Measurements from ENCODE around the gene IL15. TPM values are rescaled to one million over a fixed set of nuclear protein-coding genes. Genes with fewer than 3 reads are reported as not detected.

IL15 gene
- polyA plus RNA-seq, 1 experiment = 5.5 TPM

GRCh38 chr4:141638230-141638629, 1.8 kb downstream of the IL15 start:
- POLR2A ChIA-PET = no interaction called here
- peak overlapping the region; percentile 11; the same call in 1 of the 2 replicates for H3K4me3 ChIP-seq (ENCODE audit: low read depth, low read length)
- H3K27me3 ChIP-seq (ENCODE audit: control insufficient read depth, insufficient read depth, low read length) = no peaks in the 10 kb centered on the region
- CTCF ChIA-PET = interaction anchor here (0.6 to 1.0 kb wide), 3 partner anchors 9 to 292 kb away, joined by 3 read pairs; no protein-coding TSS in a partner anchor
- TF ChIP-seq, protein P1, sequence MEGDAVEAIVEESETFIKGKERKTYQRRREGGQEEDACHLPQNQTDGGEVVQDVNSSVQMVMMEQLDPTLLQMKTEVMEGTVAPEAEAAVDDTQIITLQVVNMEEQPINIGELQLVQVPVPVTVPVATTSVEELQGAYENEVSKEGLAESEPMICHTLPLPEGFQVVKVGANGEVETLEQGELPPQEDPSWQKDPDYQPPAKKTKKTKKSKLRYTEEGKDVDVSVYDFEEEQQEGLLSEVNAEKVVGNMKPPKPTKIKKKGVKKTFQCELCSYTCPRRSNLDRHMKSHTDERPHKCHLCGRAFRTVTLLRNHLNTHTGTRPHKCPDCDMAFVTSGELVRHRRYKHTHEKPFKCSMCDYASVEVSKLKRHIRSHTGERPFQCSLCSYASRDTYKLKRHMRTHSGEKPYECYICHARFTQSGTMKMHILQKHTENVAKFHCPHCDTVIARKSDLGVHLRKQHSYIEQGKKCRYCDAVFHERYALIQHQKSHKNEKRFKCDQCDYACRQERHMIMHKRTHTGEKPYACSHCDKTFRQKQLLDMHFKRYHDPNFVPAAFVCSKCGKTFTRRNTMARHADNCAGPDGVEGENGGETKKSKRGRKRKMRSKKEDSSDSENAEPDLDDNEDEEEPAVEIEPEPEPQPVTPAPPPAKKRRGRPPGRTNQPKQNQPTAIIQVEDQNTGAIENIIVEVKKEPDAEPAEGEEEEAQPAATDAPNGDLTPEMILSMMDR (IDR thresholded peaks at IDR 0.05; ENCODE audit: insufficient read depth, low read depth, low read length) = no peak
- no peak for DNase-seq (ENCODE audit: low read depth)
- H3K36me3 ChIP-seq (ENCODE audit: control insufficient read depth, insufficient read depth, low read length) = no peaks in the 10 kb centered on the region

DNA sequence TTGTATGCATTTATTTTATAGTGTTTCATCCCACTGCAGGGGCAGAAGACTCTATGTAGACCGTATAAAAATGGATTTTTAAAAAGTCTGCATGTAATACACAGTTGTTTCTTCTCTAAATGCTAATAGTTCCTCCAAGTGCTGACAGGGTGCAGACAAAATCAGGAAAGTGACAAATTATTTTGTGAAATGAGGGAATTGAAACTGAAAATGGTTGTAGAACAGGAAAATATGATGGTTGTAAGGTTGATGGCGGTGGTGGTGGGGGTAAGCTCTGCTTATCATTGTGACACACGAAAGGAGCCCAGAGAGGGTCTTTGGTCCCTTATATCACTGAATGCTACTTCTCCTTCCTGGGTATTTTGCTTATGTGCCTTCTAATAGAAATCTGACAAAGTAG, 4.3 kb downstream of the IL15 start:
- DNase-seq (ENCODE audit: low read depth) = no peak
- CTCF ChIA-PET = no interaction called here
- POLR2A ChIA-PET = no interaction called here
- H3K4me3 ChIP-seq (ENCODE audit: low read depth, low read length) = no peak overlapping the region
- TF ChIP-seq, protein P1 (IDR thresholded peaks at IDR 0.05; ENCODE audit: insufficient read depth, low read depth, low read length) = no peak
- no peaks in the 10 kb centered on the region for H3K36me3 ChIP-seq (ENCODE audit: control insufficient read depth, insufficient read depth, low read length)
- no peaks in the 10 kb centered on the region for H3K27me3 ChIP-seq (ENCODE audit: control insufficient read depth, insufficient read depth, low read length)

GRCh38 chr4:141642063-141642462, 5.7 kb downstream of the IL15 start:
- no peaks in the 10 kb centered on the region for H3K27me3 ChIP-seq (ENCODE audit: control insufficient read depth, insufficient read depth, low read length)
- ChIA-PET POLR2A (no interaction called here), CTCF (no interaction called here)
- H3K36me3 ChIP-seq (ENCODE audit: control insufficient read depth, insufficient read depth, low read length) = no peaks in the 10 kb centered on the region
- TF ChIP-seq, protein P1 (IDR thresholded peaks at IDR 0.05; ENCODE audit: insufficient read depth, low read depth, low read length) = no peak
- no peak for DNase-seq (ENCODE audit: low read depth)
- H3K4me3 ChIP-seq (ENCODE audit: low read depth, low read length) = no peak overlapping the region

DNA sequence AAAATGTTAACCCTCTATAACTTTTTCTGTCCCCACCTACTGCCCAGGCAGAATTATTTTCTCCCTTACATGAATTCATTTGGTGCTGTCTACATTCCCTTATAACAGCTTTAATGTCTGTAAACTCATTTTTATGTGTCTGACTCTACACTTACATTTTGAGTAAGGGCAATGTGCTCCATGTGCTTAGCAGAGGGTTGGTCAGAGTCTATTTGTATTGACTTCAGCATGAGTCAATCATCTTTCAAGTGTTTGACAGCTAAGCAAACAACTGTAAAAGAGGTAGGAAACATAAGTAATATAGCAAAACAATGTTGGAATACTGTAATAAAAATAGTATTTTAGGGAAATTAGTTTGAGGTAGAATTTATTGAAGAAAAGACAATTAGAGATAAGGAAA, 6.3 kb downstream of the IL15 start:
- Histone ChIP-seq H3K27me3 (ENCODE audit: control insufficient read depth, insufficient read depth, low read length) (no peaks in the 10 kb centered on the region), H3K36me3 (ENCODE audit: control insufficient read depth, insufficient read depth, low read length) (no peaks in the 10 kb centered on the region), H3K4me3 (ENCODE audit: low read depth, low read length) (no peak overlapping the region)
- POLR2A ChIA-PET = no interaction called here
- TF ChIP-seq, protein P1 (IDR thresholded peaks at IDR 0.05; ENCODE audit: insufficient read depth, low read depth, low read length) = no peak
- no peak for DNase-seq (ENCODE audit: low read depth)
- CTCF ChIA-PET = interaction anchor here (1.3 kb wide), 1 partner anchor 65 kb away, joined by 3 read pairs; no protein-coding TSS in a partner anchor

- TF ChIP-seq, protein P1 (IDR thresholded peaks at IDR 0.05; ENCODE audit: insufficient read depth, low read depth, low read length) = no peak
- Histone ChIP-seq H3K4me3 (ENCODE audit: low read depth, low read length) (no peak overlapping the region), H3K27me3 (ENCODE audit: control insufficient read depth, insufficient read depth, low read length) (no peaks in the 10 kb centered on the region), H3K36me3 (ENCODE audit: control insufficient read depth, insufficient read depth, low read length) (no peaks in the 10 kb centered on the region)
- ChIA-PET POLR2A (no interaction called here), CTCF (interaction anchor here (1.3 to 1.6 kb wide), 2 partner anchors 11 to 64 kb away, joined by 3 to 5 read pairs; no protein-coding TSS in a partner anchor)
- DNase-seq (ENCODE audit: low read depth) = no peak
These were observed 7.2 kb downstream of the IL15 start for GRCh38 chr4:141643557-141643956.
